HG02610 (cell line): ENCODE data around the gene TTPAL.

Experiments used
- ATAC-seq: cut with Tn5 transposase; IDR thresholded peaks from one replicate; pipeline ENCODE4 v1.9.1; 2021; ENCODE audit warnings: mild to moderate bottlenecking, moderate library complexity; ENCODE audit not compliant: unreplicated experiment

Gene TTPAL

GRCh38 chr20:44532981-44533331 is 57.3 kb downstream of the TTPAL start:
- no peak for ATAC-seq

- no peak for ATAC-seq
These were observed 58.3 kb downstream of the TTPAL start for GRCh38 chr20:44533928-44534327.

DNA sequence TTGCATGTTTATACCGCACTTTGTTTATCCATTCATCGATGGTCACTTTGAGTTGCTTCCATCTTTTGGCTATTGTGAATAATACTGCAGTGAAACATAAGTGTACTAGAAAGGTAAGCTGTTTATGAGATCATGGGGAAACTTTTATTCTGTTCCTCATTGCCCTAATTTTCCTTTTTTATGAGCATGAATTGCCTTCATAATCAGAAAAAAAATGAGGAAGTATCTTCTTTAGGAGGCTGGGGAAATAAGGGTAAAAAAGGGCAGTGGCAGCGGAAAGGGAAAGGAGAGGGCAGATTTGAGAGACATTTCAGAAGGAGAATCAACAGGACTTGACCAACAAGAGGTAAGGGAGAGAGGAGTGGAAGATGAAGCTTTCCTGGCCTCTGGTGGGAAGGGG is 60.5 kb downstream of the TTPAL start:
- ATAC-seq = no peak

DNA sequence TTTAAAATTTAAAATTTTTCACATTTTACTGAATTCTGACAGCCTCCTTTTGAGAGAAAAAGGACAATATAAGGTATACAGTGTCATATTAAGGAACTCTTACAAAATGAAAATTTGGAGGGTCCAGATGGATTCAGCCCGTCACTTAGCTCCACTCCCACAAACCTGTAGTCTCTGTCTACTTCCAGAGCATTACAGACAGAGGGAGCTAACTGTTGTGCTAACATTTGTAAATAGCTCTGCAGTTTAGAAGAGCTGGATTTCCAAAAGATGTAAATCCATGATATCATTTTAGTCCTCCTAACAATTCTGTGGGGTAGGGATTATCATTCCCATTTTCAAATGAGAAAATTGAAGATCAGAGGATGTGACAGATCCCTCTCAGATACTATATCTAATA is 62.3 kb downstream of the TTPAL start:
- no peak for ATAC-seq

DNA sequence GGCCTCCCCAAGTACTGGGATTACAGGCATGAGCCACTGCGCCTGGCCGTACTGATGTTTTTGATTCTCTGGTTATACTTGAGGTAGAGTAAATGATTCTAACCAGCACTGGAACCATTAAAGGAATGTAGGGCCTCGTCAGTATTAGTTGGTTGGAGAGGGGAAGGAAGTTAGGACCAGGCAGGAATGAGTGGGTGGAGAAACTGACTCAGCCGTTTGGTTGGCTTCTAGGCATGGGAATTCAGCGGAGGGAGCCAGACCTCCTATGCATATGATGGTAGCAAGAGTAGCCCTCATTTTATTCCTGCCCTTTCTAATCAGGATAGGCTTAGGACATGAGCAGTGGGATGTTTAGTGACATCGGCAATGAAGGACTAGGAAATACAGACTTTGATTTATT is 65.2 kb downstream of the TTPAL start:
- no peak for ATAC-seq

- no peak for ATAC-seq
These were observed 66.3 kb downstream of the TTPAL start for GRCh38 chr20:44541992-44542391.

DNA sequence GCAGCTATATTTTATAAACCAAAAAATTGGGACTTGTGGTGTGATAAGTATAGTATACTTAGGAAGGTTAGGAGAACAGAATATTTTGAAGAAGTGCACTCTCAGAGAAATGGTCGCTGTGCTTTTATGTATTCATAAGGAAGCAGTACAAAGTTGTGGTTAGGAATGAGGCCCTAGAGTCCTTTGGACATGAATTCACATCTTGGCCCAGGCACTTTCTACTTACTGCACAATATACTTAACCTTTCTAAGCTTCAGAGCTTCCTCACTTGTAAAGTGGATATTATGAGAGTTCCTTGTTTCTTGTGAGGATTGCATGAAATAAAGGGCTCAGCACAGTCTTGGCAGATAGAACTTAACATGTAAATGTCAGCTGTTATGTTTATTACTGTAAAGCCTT is 67.2 kb downstream of the TTPAL start:
- no peak for ATAC-seq

GRCh38 chr20:44543358-44543757 is 67.7 kb downstream of the TTPAL start:
- no peak for ATAC-seq
